ENCODE data around the gene ABCA6. TPM values are rescaled to one million over a fixed set of nuclear protein-coding genes. Genes with fewer than 3 reads are reported as not detected.
A peak's percentile ranks its signal among the peaks of the same experiment; 100 is the strongest.

The ABCA6 gene
- total and polyA plus RNA-seq, 2 experiments from 2014 or later: 1.6 to 6.3 TPM

DNA sequence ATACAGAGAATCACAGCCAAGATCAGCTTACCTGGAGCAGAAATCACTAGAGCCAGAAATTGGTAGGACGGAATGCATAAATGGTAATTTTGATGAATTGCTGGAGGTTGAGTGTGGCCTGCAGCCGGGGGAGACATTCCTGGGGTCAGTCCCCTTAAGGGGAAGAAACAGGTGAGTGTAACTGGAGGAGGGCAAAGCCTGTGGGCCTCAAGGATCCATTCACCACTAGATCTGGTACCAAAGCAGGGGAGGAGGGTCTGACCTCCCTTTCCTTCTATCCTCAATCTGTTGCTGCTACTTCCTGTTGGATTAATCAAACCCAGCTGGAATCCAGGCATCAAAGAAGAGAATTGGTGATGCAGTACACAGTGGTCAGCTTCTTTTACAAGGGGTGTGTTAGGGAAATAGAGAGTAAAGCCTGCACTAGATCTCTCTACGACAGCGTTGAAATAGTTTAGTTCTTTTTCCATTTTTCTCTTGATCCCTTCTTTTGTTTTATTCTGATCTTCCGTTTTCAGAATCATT lies 72.4 kb downstream of the ABCA6 start:
- H3K27ac ChIP-seq: no peak overlapping the region
- WGBS (ENCODE audit: low lambda C conversion rate, missing lambda C conversion rate): 64% methylated on average over 5 of the region's 5 CpGs
- no peaks in the 10 kb centered on the region for H3K9me2 ChIP-seq (replicated peaks; ENCODE audit: insufficient read depth)

DNA sequence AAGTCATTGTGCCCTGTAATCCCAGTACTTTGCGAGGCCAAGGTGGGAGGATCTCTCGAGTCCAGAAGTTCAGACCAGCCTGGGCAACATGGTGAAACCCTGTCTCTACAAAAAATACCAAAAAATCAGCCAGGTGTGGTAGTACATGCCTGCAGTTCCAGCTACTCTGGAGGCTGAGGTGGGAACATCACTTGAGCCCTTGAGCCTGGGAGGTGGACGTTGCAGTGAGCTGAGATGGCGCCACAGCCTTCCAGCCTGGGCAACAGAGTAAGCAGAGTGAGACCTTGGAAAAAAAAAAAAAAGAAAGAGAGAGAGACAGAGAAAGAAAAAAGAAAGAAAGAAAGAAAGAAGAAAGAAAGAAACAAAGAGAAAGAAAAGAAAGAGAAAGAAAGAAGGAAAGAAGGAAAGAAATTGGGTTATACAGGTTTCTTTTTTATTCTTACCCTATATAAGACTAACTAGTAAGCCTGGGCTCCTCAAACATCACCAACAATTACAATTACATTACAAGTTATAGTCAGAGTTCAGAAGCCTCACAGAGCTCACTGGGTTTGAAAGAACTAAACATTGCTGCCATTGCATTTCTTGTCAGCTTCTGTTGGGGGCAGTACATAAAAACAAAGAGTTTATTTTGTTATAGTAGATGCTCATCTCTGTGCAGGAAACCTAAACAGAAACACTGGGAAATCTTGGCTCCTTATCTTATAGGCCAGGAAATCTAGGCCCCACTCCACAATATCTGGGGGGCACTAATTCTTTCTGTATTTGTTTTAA lies 74.2 kb downstream of the ABCA6 start:
- Histone ChIP-seq H3K79me2 (no peaks in the 10 kb centered on the region), H4K20me1 (ENCODE audit: insufficient read depth, poor library complexity, severe bottlenecking) (no peaks in the 10 kb centered on the region), H3K27ac (no peak overlapping the region), H3K9me2 (replicated peaks; ENCODE audit: insufficient read depth) (no peaks in the 10 kb centered on the region), H3K4me1 (ENCODE audit: insufficient read depth) (no peaks in the 10 kb centered on the region), H3K4me2 (no peak overlapping the region), H3K4me3 (no peak overlapping the region), H2AFZ (no peak overlapping the region), H3K36me3 (replicated peaks; ENCODE audit: insufficient read depth, low read depth) (no peaks in the 10 kb centered on the region), H3K9me3 (ENCODE audit: low read depth) (no peaks in the 10 kb centered on the region), H3K27me3 (no peaks in the 10 kb centered on the region)
- DNase-seq (ENCODE audit: low spot score): no peak
- no peak for TF ChIP-seq EZH2phosphoT487 (IDR thresholded peaks at IDR 0.05; ENCODE audit: low read depth, severe bottlenecking, unreplicated experiment)
- TF ChIP-seq, protein P1, sequence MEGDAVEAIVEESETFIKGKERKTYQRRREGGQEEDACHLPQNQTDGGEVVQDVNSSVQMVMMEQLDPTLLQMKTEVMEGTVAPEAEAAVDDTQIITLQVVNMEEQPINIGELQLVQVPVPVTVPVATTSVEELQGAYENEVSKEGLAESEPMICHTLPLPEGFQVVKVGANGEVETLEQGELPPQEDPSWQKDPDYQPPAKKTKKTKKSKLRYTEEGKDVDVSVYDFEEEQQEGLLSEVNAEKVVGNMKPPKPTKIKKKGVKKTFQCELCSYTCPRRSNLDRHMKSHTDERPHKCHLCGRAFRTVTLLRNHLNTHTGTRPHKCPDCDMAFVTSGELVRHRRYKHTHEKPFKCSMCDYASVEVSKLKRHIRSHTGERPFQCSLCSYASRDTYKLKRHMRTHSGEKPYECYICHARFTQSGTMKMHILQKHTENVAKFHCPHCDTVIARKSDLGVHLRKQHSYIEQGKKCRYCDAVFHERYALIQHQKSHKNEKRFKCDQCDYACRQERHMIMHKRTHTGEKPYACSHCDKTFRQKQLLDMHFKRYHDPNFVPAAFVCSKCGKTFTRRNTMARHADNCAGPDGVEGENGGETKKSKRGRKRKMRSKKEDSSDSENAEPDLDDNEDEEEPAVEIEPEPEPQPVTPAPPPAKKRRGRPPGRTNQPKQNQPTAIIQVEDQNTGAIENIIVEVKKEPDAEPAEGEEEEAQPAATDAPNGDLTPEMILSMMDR (IDR thresholded peaks at IDR 0.05; ENCODE audit: poor library complexity): peak; percentile 8
- 90% methylated on average over 4 of the region's 4 CpGs for WGBS (ENCODE audit: low lambda C conversion rate, missing lambda C conversion rate)

More for the DNA sequence above, 72.4 kb downstream of the ABCA6 start:
- Histone ChIP-seq H3K79me2 (no peaks in the 10 kb centered on the region), H3K36me3 (replicated peaks; ENCODE audit: insufficient read depth, low read depth) (no peaks in the 10 kb centered on the region), H3K4me3 (no peak overlapping the region), H3K4me1 (ENCODE audit: insufficient read depth) (no peaks in the 10 kb centered on the region), H3K27me3 (no peaks in the 10 kb centered on the region), H3K4me2 (no peak overlapping the region), H3K9me3 (ENCODE audit: low read depth) (no peaks in the 10 kb centered on the region), H4K20me1 (ENCODE audit: insufficient read depth, poor library complexity, severe bottlenecking) (no peaks in the 10 kb centered on the region), H2AFZ (no peak overlapping the region)
- TF ChIP-seq EZH2 (IDR thresholded peaks at IDR 0.05; ENCODE audit: borderline replicate concordance) (no peak), EZH2phosphoT487 (IDR thresholded peaks at IDR 0.05; ENCODE audit: low read depth, severe bottlenecking, unreplicated experiment) (no peak)
- TF ChIP-seq, protein P1 (IDR thresholded peaks at IDR 0.05; ENCODE audit: poor library complexity): no peak
- no peak for DNase-seq (ENCODE audit: low spot score)

DNA sequence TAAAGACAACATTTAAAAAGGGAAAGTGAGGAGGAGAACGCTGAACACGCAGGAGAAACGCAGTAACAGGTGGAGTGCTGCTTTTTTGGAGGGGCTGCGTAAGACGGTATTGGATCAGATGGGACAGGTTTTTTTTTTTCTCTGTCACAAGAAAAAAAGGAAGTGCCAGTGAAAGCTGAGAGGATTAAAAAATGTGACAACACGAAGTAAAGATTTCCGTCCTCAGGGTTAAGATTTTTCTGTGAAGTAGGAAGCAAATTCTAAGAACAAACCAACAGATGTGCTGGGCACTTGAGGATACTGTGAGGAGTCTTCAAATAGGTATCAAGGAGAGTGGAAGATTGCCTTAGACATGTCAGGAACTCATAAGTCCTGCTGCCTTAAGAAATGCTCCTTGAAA lies 75.2 kb downstream of the ABCA6 start:
- Histone ChIP-seq H3K4me2 (no peak overlapping the region), H3K36me3 (replicated peaks; ENCODE audit: insufficient read depth, low read depth) (no peaks in the 10 kb centered on the region), H3K9me2 (replicated peaks; ENCODE audit: insufficient read depth) (no peaks in the 10 kb centered on the region), H2AFZ (no peak overlapping the region), H3K27me3 (no peaks in the 10 kb centered on the region), H4K20me1 (ENCODE audit: insufficient read depth, poor library complexity, severe bottlenecking) (no peaks in the 10 kb centered on the region), H3K9me3 (ENCODE audit: low read depth) (no peaks in the 10 kb centered on the region), H3K4me3 (no peak overlapping the region), H3K27ac (no peak overlapping the region), H3K79me2 (no peaks in the 10 kb centered on the region), H3K4me1 (ENCODE audit: insufficient read depth) (no peaks in the 10 kb centered on the region)
- 88% methylated on average over 7 of the region's 7 CpGs for WGBS (ENCODE audit: low lambda C conversion rate, missing lambda C conversion rate)
- DNase-seq (ENCODE audit: low spot score): no peak
- TF ChIP-seq EZH2 (IDR thresholded peaks at IDR 0.05; ENCODE audit: borderline replicate concordance) (no peak), EZH2phosphoT487 (IDR thresholded peaks at IDR 0.05; ENCODE audit: low read depth, severe bottlenecking, unreplicated experiment) (no peak)
- TF ChIP-seq, protein P1 (IDR thresholded peaks at IDR 0.05; ENCODE audit: poor library complexity): no peak
